Activated gamma-delta T cell treated with anti-CD3 and anti-CD28 coated beads, Interleukin-2, amount 50 U/mL, for 16 hours (primary cell): ENCODE measurements around the gene HIVEP1.

Source experiments
- DNase-seq: peaks from one replicate; pipeline ENCODE4 v3.0.0-alpha.2; 2020; ENCODE audit warnings: low read depth

HIVEP1 gene

GRCh38 chr6:12190252-12190651 is 178.1 kb downstream of the HIVEP1 start:
- no peak for DNase-seq

DNA sequence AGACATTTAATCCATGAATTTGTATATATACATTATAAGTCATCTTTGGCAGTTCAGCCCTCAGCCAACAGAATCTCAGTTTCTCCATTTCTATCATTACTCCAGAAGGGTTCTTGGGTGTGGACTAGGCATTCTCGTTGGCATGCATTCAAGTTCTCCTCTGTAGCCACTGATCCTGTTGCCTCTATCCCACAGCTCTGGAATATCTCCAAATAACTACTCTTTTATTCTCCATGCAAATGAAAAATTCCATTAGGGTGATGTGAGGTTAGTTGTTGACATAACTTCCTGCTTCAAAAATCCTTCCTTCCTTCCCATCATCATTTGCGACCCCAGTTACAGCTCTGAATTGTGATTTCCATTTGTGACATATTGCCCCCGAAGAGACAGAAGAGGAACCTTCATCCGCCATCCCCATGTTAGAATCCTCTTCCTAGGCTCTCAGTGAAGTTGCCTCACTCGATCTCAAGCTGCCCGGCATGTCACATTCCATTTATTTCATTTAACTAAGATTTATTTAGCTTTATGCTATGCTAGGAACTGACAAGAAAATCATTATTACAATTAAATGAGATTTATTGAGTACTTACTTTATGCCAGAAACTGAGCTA is 184.3 kb downstream of the HIVEP1 start:
- DNase-seq = no peak

DNA sequence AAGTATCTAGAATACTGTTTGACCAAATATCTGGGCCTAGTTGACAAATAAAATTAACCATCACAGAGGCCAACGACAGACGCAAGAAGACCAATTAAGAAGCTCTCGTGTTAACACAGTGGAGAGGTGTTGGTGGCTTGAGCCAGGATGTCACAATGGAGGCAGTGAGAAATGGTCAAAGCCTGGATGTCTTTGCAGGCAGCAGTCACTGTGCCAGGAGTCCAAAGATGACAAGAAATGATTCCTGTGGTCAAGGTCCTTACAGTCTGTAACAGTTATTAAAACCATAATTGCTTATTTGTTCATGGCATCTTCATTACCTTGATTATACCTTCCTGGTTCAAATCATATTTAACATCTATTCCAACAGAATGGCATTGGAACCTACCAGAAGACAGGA is 186.7 kb downstream of the HIVEP1 start:
- no peak for DNase-seq

DNA sequence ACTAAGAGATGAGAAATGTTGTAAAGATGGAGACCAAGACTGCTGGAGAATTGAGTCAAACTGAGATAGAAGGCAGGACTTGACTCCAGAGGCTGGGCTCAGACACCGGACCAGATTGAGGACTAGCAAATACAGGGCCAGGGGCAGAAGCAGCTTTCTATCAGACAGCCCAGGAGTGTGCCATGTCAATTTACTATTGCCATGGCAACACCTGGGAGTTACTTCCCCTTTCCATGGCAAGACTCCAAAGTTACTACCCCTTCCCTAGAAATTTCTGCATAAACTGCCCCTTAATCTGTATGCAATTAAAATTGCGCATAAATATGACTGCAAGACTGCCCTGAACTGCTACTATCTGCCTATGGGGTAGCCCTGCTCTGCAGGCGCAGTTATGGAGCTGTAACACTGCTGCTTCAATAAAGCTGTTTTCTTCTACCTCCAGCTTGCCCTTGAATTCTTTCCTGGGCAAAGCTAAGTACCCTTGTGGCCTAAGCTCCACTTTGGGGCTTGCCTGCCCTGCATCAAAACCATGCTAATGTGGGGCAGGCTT is 188.0 kb downstream of the HIVEP1 start:
- DNase-seq = no peak

DNA sequence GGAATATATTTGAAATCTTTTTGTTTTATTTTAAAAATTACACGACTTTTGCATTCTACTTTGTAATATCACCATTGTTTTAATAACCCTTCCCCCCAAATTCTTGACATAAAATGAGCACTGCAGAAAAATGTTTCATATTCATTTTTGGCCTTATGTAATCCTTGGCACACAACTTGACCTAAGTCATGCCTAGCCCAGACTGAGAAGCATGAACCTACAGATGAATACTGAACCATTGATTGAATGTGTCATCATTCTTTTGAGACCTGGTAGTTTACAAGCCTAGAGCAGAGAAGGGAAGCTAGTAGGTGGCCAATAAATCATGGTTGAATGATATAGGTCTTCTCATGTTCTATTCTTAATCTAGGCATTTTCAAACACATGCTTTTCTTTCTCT is 188.6 kb downstream of the HIVEP1 start:
- DNase-seq = no peak

DNA sequence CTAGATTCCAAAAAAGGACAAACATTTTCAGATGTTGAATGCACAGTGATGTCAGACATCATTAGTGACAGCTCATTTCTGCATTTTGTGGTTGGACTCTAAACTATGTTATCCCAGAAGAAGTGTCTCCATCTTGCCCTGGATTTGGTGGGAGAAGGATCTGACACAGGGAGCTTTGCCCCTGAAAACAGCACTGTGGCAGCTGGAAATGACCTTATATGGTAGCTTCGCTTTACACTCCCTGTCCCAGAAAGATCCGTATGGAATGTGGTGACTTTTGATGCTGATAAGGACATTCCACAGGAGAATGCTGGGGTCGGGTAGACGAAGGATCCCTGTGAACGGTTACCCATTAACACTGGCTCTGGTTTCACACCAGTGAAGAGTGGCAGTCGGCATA is 190.9 kb downstream of the HIVEP1 start:
- no peak for DNase-seq

DNA sequence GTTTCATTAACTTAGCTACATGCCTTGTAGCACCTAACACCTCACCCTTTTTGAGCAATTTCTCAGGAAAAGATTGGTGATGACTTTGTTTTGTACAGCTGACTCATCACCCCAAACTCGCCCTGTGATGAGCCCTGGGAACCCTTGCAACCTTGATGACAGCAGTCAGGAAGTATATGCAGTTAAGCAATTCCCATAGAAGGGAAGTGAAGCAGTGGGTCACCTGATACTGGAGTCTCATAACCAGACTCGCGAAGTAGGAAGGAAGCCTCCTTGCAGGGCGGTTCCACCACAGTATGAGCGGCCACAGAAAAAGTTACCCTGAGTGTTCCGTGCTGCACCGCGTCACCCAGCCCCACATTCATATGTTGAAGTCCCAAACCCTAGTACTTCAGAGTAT is 196.1 kb downstream of the HIVEP1 start:
- DNase-seq = no peak

- DNase-seq = no peak
Observed at GRCh38 chr6:12208673-12209072, 196.6 kb downstream of the HIVEP1 start.
